Measurements from ENCODE around the gene LOX.

LOX gene

DNA sequence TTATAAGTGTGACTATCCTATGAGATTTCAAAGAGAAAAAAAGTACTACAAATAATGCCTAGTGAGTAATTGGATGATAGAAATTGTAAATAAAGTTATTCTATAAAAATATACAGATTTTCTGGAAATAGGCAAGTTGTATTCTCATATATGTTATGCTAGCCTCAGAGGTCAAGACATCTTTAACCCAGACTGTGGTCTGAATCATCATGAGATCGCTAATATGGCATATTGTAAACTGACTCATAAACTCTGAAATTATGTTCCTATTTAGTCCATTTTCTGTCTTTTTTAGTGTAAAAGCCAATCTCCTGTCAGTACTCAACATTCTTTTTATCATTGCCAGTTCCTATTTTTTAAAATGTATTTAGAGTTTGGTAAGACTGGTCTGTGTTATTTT lies 14.2 kb downstream of the LOX start:
- in situ Hi-C loops (cut with MboI; ENCODE audit: low pct_unique_long_range_greater_than_20kb, low sequenced_read_pairs, unreplicated experiment): no loop called here
- no peak for DNase-seq (ENCODE audit: low spot score)
- TF ChIP-seq, protein P1, sequence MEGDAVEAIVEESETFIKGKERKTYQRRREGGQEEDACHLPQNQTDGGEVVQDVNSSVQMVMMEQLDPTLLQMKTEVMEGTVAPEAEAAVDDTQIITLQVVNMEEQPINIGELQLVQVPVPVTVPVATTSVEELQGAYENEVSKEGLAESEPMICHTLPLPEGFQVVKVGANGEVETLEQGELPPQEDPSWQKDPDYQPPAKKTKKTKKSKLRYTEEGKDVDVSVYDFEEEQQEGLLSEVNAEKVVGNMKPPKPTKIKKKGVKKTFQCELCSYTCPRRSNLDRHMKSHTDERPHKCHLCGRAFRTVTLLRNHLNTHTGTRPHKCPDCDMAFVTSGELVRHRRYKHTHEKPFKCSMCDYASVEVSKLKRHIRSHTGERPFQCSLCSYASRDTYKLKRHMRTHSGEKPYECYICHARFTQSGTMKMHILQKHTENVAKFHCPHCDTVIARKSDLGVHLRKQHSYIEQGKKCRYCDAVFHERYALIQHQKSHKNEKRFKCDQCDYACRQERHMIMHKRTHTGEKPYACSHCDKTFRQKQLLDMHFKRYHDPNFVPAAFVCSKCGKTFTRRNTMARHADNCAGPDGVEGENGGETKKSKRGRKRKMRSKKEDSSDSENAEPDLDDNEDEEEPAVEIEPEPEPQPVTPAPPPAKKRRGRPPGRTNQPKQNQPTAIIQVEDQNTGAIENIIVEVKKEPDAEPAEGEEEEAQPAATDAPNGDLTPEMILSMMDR (IDR thresholded peaks at IDR 0.05; ENCODE audit: extremely low read depth, insufficient read depth, missing control alignments): no peak

DNA sequence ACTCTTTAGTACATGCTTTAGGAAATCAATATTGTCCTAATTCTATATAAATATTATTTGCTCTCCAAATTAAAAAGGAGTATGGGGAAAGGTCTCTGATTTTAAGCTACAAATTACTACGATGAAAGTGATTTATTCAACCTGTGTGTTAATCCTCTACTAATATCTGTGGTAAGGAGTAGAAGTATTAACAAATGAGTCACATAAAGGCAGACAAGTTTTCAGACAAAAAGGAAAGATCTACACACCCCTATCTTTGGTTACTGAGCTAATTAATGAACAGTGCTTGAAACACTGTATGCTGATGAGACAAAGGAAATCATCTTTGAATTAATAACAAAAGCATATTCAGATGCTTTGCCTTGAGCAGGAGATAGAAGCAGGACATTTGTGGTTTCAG lies 15.9 kb downstream of the LOX start:
- in situ Hi-C loops (cut with MboI; ENCODE audit: low pct_unique_long_range_greater_than_20kb, low sequenced_read_pairs, unreplicated experiment): no loop called here
- TF ChIP-seq, protein P1 (IDR thresholded peaks at IDR 0.05; ENCODE audit: extremely low read depth, insufficient read depth, missing control alignments): no peak
- no peak for DNase-seq (ENCODE audit: low spot score)

DNA sequence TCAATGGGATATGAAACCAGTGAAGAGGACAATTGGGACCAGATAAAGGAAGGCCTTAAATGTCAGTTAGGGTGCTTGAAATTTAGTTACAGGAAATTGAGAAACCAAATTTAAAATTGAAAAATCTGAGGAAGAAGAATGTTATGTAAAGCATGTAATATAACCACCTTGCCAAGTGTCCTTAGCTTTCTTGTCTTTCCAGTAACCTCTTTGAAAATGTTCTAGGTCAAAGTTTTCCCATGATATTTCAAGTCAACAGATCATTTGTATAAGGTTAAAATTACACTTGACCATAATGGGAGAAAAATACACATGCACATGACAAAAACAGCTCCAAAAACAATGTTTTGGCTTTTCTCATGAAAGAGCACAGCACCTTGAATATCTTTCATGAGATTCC lies 21.1 kb downstream of the LOX start:
- in situ Hi-C loops (cut with MboI; ENCODE audit: low pct_unique_long_range_greater_than_20kb, low sequenced_read_pairs, unreplicated experiment): no loop called here
- DNase-seq (ENCODE audit: low spot score): no peak
- TF ChIP-seq, protein P1 (IDR thresholded peaks at IDR 0.05; ENCODE audit: extremely low read depth, insufficient read depth, missing control alignments): no peak

DNA sequence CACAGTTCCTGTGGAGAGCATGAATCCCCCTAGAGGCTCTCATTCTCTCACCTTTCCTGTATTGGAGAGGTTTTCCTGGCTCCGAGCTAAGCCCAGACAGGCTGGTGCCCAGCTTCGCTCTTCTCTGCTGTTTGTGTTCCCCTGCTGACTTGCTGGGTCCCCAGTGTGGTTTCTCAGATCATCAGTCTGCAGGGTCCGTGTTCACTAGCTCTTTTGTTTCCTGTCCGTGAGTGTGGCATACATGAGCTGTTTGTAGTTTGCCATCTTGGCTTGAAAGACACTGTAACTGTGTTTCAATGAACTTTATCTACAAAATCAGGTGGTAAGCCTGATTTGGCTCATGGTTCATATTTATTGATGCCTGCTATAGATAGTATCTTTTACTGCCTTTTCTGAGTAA lies 23.8 kb downstream of the LOX start:
- TF ChIP-seq, protein P1 (IDR thresholded peaks at IDR 0.05; ENCODE audit: extremely low read depth, insufficient read depth, missing control alignments): no peak
- no peak for DNase-seq (ENCODE audit: low spot score)
- in situ Hi-C loops (cut with MboI; ENCODE audit: low pct_unique_long_range_greater_than_20kb, low sequenced_read_pairs, unreplicated experiment): no loop called here

DNA sequence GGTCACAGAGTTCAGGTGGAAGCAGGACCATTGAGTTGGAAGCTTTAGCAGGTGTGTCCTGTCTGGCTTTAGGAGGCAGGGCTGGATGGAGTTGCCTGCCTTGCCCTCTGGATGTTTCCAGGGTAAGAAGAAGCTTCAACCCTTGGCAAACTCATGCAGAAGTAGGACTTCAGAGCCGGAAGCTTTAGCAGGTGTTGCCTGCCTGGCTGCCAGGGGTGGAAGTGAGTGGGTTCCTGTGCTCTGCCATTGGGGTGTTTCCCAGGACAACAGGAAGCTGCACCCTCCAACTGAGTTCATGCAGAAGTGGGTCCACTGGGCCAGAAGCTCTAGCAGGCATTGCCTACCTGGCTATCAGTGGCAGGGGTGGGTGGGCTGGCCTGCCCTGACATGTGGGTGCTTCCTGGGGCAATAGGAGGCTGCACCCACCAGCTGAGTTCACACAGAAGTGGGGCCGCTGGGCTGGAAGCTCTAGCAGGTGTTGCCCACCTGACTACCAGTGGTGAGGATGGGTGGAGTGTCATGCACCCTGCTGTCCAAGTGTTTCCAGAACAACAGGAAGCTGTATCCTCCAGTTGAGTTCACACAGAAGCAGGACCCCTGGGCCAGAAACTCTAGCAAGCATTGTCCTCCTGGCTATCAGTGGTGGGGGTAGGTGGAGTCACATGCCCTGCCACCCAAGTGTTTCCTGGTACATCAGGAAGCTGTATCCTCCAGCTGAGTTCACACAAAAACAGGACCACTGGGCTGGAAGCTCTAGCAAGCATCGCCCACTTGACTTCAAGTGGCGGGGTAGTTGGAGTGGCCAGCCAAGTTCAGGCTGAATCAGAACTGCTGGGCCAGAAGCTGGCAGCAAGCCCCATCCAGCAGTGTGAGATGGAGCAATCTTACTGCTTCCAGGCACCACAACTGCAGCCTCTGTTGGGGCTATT lies 24.6 kb downstream of the LOX start:
- no peak for DNase-seq (ENCODE audit: low spot score)
- in situ Hi-C loops (cut with MboI; ENCODE audit: low pct_unique_long_range_greater_than_20kb, low sequenced_read_pairs, unreplicated experiment): no loop called here
- TF ChIP-seq, protein P1 (IDR thresholded peaks at IDR 0.05; ENCODE audit: extremely low read depth, insufficient read depth, missing control alignments): no peak

DNA sequence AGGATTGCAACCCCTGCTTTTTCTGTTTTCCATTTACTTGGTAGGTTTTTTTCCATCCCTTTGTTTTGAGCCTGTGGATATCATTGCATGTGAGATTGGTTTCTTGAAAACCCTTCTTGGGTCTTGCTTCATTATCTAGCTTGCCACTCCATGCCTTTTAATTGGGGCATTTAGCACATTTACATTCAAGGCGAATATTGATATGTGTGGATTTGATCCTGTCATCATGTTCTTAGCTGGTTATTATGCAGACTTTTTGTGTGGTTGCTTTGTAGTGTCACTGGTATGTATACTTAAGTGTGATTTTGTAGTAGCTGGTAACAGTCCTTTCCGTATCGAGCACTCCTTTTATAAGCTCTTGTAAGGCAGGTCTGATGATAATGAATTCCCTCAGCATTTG lies 26.5 kb downstream of the LOX start:
- no peak for DNase-seq (ENCODE audit: low spot score)
- in situ Hi-C loops (cut with MboI; ENCODE audit: low pct_unique_long_range_greater_than_20kb, low sequenced_read_pairs, unreplicated experiment): no loop called here
- TF ChIP-seq, protein P1 (IDR thresholded peaks at IDR 0.05; ENCODE audit: extremely low read depth, insufficient read depth, missing control alignments): no peak
